Mesendoderm (in vitro differentiated cells): ENCODE data around the gene SLC16A3.

Source experiments
- DNase-seq: peaks from one replicate; pipeline ENCODE4 v3.0.0; 2013
- H2AK5ac ChIP-seq: 2 replicates; pipeline ENCODE4 v1.6.1; 2013; ENCODE audit warnings: low read length, inconsistent platforms
- H2BK120ac ChIP-seq: 2 replicates; pipeline ENCODE4 v1.6.1; 2013; ENCODE audit warnings: low read depth, mild to moderate bottlenecking, low read length, moderate library complexity, mixed read lengths
- H2BK15ac ChIP-seq: replicated peaks from 2 replicates; pipeline ENCODE4 v1.6.1; 2013; ENCODE audit warnings: low read depth, mild to moderate bottlenecking, moderate library complexity
- H2BK5ac ChIP-seq: 2 replicates; pipeline ENCODE4 v1.6.1; 2013; ENCODE audit warnings: low read length, inconsistent platforms
- H3K18ac ChIP-seq: 2 replicates; pipeline ENCODE4 v1.6.1; 2013; ENCODE audit warnings: mild to moderate bottlenecking, low read length, mixed read lengths
- H3K23ac ChIP-seq: one replicate; pipeline ENCODE4 v1.6.1; 2013; ENCODE audit warnings: low read length
- H3K27ac ChIP-seq: 2 replicates; pipeline ENCODE4 v1.5.1; 2013; ENCODE audit warnings: low read depth, mild to moderate bottlenecking, inconsistent platforms, low read length, moderate library complexity
- H3K27me3 ChIP-seq: 2 replicates; pipeline ENCODE4 v1.6.1; 2013; ENCODE audit warnings: low read length, control low read depth, mild to moderate bottlenecking, inconsistent platforms; ENCODE audit not compliant: insufficient read depth, poor library complexity
- H3K36me3 ChIP-seq: 2 replicates; pipeline ENCODE4 v1.6.1; 2013; ENCODE audit warnings: low read length, inconsistent platforms; ENCODE audit not compliant: control insufficient read depth, insufficient read depth
- H3K4ac ChIP-seq: one replicate; pipeline ENCODE4 v1.6.1; 2013; ENCODE audit warnings: low read depth, mild to moderate bottlenecking, low read length, moderate library complexity
- H3K4me1 ChIP-seq: 2 replicates; pipeline ENCODE4 v1.6.1; 2013; ENCODE audit warnings: low read depth, low read length, inconsistent platforms; ENCODE audit not compliant: control insufficient read depth
- H3K4me2 ChIP-seq: 2 replicates; pipeline ENCODE4 v1.6.1; 2013; ENCODE audit warnings: low read length
- H3K4me3 ChIP-seq: 2 replicates; pipeline ENCODE4 v1.5.1; 2013; ENCODE audit warnings: mild to moderate bottlenecking, low read length
- H3K56ac ChIP-seq: one replicate; pipeline ENCODE4 v1.6.1; 2013; ENCODE audit warnings: low read length
- H3K79me1 ChIP-seq: 2 replicates; pipeline ENCODE4 v1.6.1; 2013; ENCODE audit warnings: low read length, inconsistent platforms
- H3K79me2 ChIP-seq: 2 replicates; pipeline ENCODE4 v1.6.1; 2013; ENCODE audit warnings: mild to moderate bottlenecking, low read length; ENCODE audit not compliant: control insufficient read depth, insufficient read depth
- H3K9ac ChIP-seq: 2 replicates; pipeline ENCODE4 v1.6.1; 2013; ENCODE audit warnings: low read length, inconsistent platforms
- H4K5ac ChIP-seq: one replicate; pipeline ENCODE4 v1.6.1; 2013; ENCODE audit warnings: low read length
- H4K8ac ChIP-seq: one replicate; pipeline ENCODE4 v1.6.1; 2013; ENCODE audit warnings: low read depth, mild to moderate bottlenecking, control low read depth, low read length, moderate library complexity
- WGBS: extraction: QIAGEN DNeasy Blood & Tissue Kit; methylation state at CpG from one replicate; pipeline ENCODE4 v1.1.7; 2013; ENCODE audit warnings: low lambda C conversion rate, missing lambda C conversion rate; ENCODE audit not compliant: insufficient coverage; ENCODE audit errors: extremely low coverage; 5-methylcytosine and 5-hydroxymethylcytosine counted together

SLC16A3 gene

GRCh38 chr17:82215095-82215971, 13.5 kb upstream of the SLC16A3 start:
- no peak overlapping the region for H3K56ac ChIP-seq
- no peak overlapping the region for H3K4me3 ChIP-seq
- H4K8ac ChIP-seq, result no peak overlapping the region
- no peaks in the 10 kb centered on the region for H3K36me3 ChIP-seq
- H2BK15ac ChIP-seq, result no peak overlapping the region
- H3K4me1 ChIP-seq, result no peaks in the 10 kb centered on the region
- H3K9ac ChIP-seq, result no peak overlapping the region
- no CpG with 5 or more reads among the region's 25 CpGs for WGBS
- H3K79me1 ChIP-seq, result no peaks in the 10 kb centered on the region
- no peak overlapping the region for H3K18ac ChIP-seq
- no peak overlapping the region for H2BK120ac ChIP-seq
- no peak for DNase-seq
- H3K4ac ChIP-seq, result no peak overlapping the region
- H3K79me2 ChIP-seq, result no peaks in the 10 kb centered on the region
- H2BK5ac ChIP-seq, result no peak overlapping the region
- H4K5ac ChIP-seq, result no peak overlapping the region
- H3K27me3 ChIP-seq, result no peaks in the 10 kb centered on the region
- no peak overlapping the region for H3K27ac ChIP-seq
- H3K23ac ChIP-seq, result no peak overlapping the region
- H2AK5ac ChIP-seq, result no peak overlapping the region
- H3K4me2 ChIP-seq, result no peak overlapping the region

DNA sequence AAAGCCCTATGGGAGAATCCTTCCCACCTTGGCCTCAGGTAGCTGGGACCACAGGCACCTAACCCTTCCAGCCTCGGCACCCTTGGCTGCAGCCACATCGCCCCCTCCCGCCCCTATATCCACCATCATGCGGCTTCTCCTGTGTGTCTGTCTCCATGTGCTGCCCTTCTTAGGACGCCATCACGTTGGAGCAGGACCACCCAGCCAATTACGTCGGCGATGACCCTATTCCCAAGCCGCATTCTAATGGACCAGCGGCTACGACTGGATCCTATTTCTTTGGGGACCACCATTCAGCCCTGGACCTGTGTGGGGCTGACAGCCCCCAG, 12.9 kb upstream of the SLC16A3 start:
- H3K4me1 ChIP-seq, result no peaks in the 10 kb centered on the region
- H3K56ac ChIP-seq, result no peak overlapping the region
- no peaks in the 10 kb centered on the region for H3K36me3 ChIP-seq
- no peaks in the 10 kb centered on the region for H3K27me3 ChIP-seq
- no peak overlapping the region for H4K5ac ChIP-seq
- H3K79me1 ChIP-seq, result no peaks in the 10 kb centered on the region
- no peak overlapping the region for H3K27ac ChIP-seq
- no CpG with 5 or more reads among the region's 12 CpGs for WGBS
- H2BK5ac ChIP-seq, result no peak overlapping the region
- H3K9ac ChIP-seq, result no peak overlapping the region
- no peak overlapping the region for H3K23ac ChIP-seq
- no peak overlapping the region for H2BK15ac ChIP-seq
- no peak overlapping the region for H4K8ac ChIP-seq
- no peak overlapping the region for H3K18ac ChIP-seq
- no peak overlapping the region for H3K4me3 ChIP-seq
- H3K4me2 ChIP-seq, result no peak overlapping the region
- H3K4ac ChIP-seq, result no peak overlapping the region
- no peak overlapping the region for H2AK5ac ChIP-seq
- H2BK120ac ChIP-seq, result no peak overlapping the region
- no peak for DNase-seq
- H3K79me2 ChIP-seq, result no peaks in the 10 kb centered on the region

DNA sequence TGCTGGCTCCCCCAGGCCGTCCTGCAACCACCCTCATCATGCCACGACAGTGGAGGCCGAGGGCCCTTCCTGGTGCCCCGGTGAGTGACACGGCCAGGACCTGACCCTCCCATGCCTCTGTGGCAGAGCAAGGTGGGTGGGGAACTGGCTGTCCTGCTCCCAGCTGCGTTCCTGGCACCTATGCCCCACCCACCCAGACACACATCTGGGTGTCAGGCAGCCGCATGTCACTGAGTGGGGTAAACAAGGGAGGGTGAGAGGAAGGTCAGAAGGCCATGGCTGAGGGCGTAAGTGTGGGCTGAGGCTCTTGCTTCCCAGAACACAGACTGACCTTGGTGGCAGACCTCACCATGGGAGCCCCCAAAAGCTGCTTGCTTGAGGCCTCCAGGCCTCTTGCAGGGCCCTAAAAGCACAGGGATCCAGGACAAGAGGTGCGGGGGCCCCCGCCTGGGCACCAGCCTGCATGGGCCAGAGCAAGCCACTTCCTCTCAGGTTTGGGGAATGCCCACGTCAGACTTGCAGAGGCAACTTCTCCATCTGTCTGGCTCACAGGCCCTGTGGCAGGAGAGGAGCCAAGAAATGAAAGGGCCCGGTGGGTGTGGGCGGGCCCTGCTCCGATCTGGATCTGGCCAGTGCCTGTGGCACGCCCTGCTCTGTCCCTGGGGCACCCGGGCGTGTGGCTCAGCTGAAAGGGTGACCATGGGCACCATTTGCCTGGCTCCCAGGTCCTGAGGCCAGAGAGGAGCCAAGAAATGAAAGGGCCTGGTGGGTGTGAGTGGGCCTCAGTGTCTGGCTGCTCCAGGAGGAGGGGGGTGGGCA, 12.3 kb upstream of the SLC16A3 start:
- DNase-seq, result no peak
- Histone ChIP-seq H3K4me1 (no peaks in the 10 kb centered on the region), H3K79me1 (no peaks in the 10 kb centered on the region), H3K4me3 (no peak overlapping the region), H4K5ac (no peak overlapping the region), H3K4ac (no peak overlapping the region), H3K18ac (no peak overlapping the region), H3K36me3 (no peaks in the 10 kb centered on the region), H3K56ac (no peak overlapping the region), H3K27me3 (no peaks in the 10 kb centered on the region), H3K79me2 (no peaks in the 10 kb centered on the region), H2AK5ac (no peak overlapping the region), H2BK15ac (no peak overlapping the region), H4K8ac (no peak overlapping the region), H3K9ac (no peak overlapping the region), H2BK120ac (no peak overlapping the region), H2BK5ac (no peak overlapping the region), H3K27ac (no peak overlapping the region), H3K23ac (no peak overlapping the region), H3K4me2 (no peak overlapping the region)
- WGBS, result no CpG with 5 or more reads among the region's 17 CpGs

GRCh38 chr17:82217120-82217529, 11.7 kb upstream of the SLC16A3 start:
- Histone ChIP-seq H3K9ac (no peak overlapping the region), H2BK5ac (no peak overlapping the region), H3K36me3 (no peaks in the 10 kb centered on the region), H4K8ac (no peak overlapping the region), H4K5ac (no peak overlapping the region), H3K4me3 (no peak overlapping the region), H3K4ac (no peak overlapping the region), H3K18ac (no peak overlapping the region), H3K56ac (no peak overlapping the region), H3K4me1 (no peaks in the 10 kb centered on the region), H3K27ac (no peak overlapping the region), H3K27me3 (no peaks in the 10 kb centered on the region), H3K4me2 (no peak overlapping the region), H2BK120ac (no peak overlapping the region), H2BK15ac (no peak overlapping the region), H3K79me1 (no peaks in the 10 kb centered on the region), H3K23ac (no peak overlapping the region), H3K79me2 (no peaks in the 10 kb centered on the region), H2AK5ac (no peak overlapping the region)
- no peak for DNase-seq
- no CpG with 5 or more reads among the region's 12 CpGs for WGBS

- peak overlapping the region; percentile 33 for H2BK120ac ChIP-seq
- H3K4me2 ChIP-seq, result no peak overlapping the region
- no peak overlapping the region for H3K4ac ChIP-seq
- no peak overlapping the region for H2AK5ac ChIP-seq
- H3K27ac ChIP-seq, result no peak overlapping the region
- H4K5ac ChIP-seq, result no peak overlapping the region
- H3K18ac ChIP-seq, result peak overlapping the region; percentile 6
- no peak overlapping the region for H3K9ac ChIP-seq
- H3K4me1 ChIP-seq, result no peaks in the 10 kb centered on the region
- H2BK5ac ChIP-seq, result no peak overlapping the region
- WGBS, result no CpG with 5 or more reads among the region's 21 CpGs
- H2BK15ac ChIP-seq, result no peak overlapping the region
- H3K79me1 ChIP-seq, result no peaks in the 10 kb centered on the region
- H3K27me3 ChIP-seq, result no peaks in the 10 kb centered on the region
- peak; percentile 63 for DNase-seq
- no peak overlapping the region for H4K8ac ChIP-seq
- H3K4me3 ChIP-seq, result no peak overlapping the region
- no peak overlapping the region for H3K23ac ChIP-seq
- no peak overlapping the region for H3K56ac ChIP-seq
- no peaks in the 10 kb centered on the region for H3K79me2 ChIP-seq
- H3K36me3 ChIP-seq, result no peaks in the 10 kb centered on the region
These were observed 11.2 kb upstream of the SLC16A3 start for GRCh38 chr17:82217530-82218204.
